NK-92 (cell line): ENCODE data around the gene ZNF394.
"Not testable (repeated sequence)": the region's sequence is repeated elsewhere in the genome, so short reads cannot be mapped to it uniquely, and the experiment has no call there.

Experiments
- DNase-seq: peaks from one replicate; lab custom pipeline; 2025; ENCODE audit not compliant: unreplicated experiment; lab: John Stamatoyannopoulos, UW

Gene ZNF394

GRCh38 chr7:99499721-99500636 lies at the start of gene ZNF394:
Gene ZNF394, minus strand, starts transcription at chr7:99500281. Its CDS starts 188 bp downstream, at chr7:99500093.
- no peak for DNase-seq

GRCh38 chr7:99549545-99549944 lies 49.5 kb upstream of the ZNF394 start:
- not testable (repeated sequence) for DNase-seq

GRCh38 chr7:99545308-99545707 lies 45.2 kb upstream of the ZNF394 start:
- not testable (repeated sequence) for DNase-seq

- no peak for DNase-seq
These were observed 43.8 kb upstream of the ZNF394 start for GRCh38 chr7:99543916-99544315.

GRCh38 chr7:99543081-99543671 lies 43.1 kb upstream of the ZNF394 start:
- DNase-seq = no peak

- no peak for DNase-seq
These were observed 41.1 kb upstream of the ZNF394 start for GRCh38 chr7:99541212-99541611.

- DNase-seq = no peak
These were observed 40.5 kb upstream of the ZNF394 start for GRCh38 chr7:99540542-99540941.

- no peak for DNase-seq
These were observed 39.2 kb upstream of the ZNF394 start for GRCh38 chr7:99539213-99539811.

GRCh38 chr7:99535667-99536066 lies 35.6 kb upstream of the ZNF394 start:
- no peak for DNase-seq

- DNase-seq = no peak
These were observed 31.3 kb upstream of the ZNF394 start for GRCh38 chr7:99531354-99531765.

- DNase-seq = no peak
These were observed 25.8 kb upstream of the ZNF394 start for GRCh38 chr7:99525713-99526440.

- DNase-seq = no peak
These were observed 21.3 kb upstream of the ZNF394 start for GRCh38 chr7:99521399-99521798.

GRCh38 chr7:99514050-99514449 lies 14.0 kb upstream of the ZNF394 start:
- DNase-seq = no peak

- DNase-seq = no peak
These were observed 5.2 kb upstream of the ZNF394 start for GRCh38 chr7:99505324-99505662.

GRCh38 chr7:99504603-99505323 lies 4.7 kb upstream of the ZNF394 start, which contains the start of gene ZKSCAN5:
Gene ZKSCAN5, plus strand, starts transcription at chr7:99504662. Its CDS starts 1,383 bp downstream, at chr7:99506045.
- DNase-seq = peak; percentile 75

GRCh38 chr7:99504281-99504602 lies 4.2 kb upstream of the ZNF394 start:
- DNase-seq = no peak

GRCh38 chr7:99501236-99501635 lies 1.2 kb upstream of the ZNF394 start:
- not testable (repeated sequence) for DNase-seq

GRCh38 chr7:99500637-99501009 lies 542 bp upstream of the ZNF394 start:
- no peak for DNase-seq

- DNase-seq = no peak
These were observed 735 bp downstream of the ZNF394 start for GRCh38 chr7:99499371-99499720.

- DNase-seq = no peak
These were observed 1.5 kb downstream of the ZNF394 start for GRCh38 chr7:99498546-99498944.
